H1 (cell line): ENCODE measurements around the gene C15orf39.
"Not testable (repeated sequence)": the region's sequence is repeated elsewhere in the genome, so short reads cannot be mapped to it uniquely, and the experiment has no call there.

Source experiments
- CHD2 ChIP-seq: IDR thresholded peaks from 2 replicates; pipeline ENCODE4 v1.6.1; 2012; ENCODE audit warnings: low read length, improper control_type of control experiment
- GABPA ChIP-seq: IDR thresholded peaks from 2 replicates; pipeline ENCODE4 v1.6.1; 2011; ENCODE audit warnings: mild to moderate bottlenecking, low read length, moderate library complexity, borderline replicate concordance; ENCODE audit not compliant: insufficient read depth
- GTF2F1 ChIP-seq: IDR thresholded peaks from 2 replicates; pipeline ENCODE4 v1.6.1; 2012; ENCODE audit warnings: low read depth, low read length, improper control_type of control experiment, borderline replicate concordance
- POLR2AphosphoS5 ChIP-seq: IDR thresholded peaks from 2 replicates; pipeline ENCODE4 v1.6.1; 2011; ENCODE audit warnings: low read depth, low read length
- TF ChIP-seq, protein P1 (sequence below), 3 experiments: IDR thresholded peaks; 1 replicate in 2 of 3; 2 replicates in 1 of 3; pipeline versions ENCODE4 v1.5.1 to v1.6.1; 2011; ENCODE audit warnings: low read length in 3 of 3, mild to moderate bottlenecking in 3 of 3, inconsistent platforms in 2 of 3, low read depth in 1 of 3, moderate library complexity in 1 of 3; ENCODE audit not compliant: insufficient read depth in 1 of 3; ENCODE audit errors: control extremely low read depth in 1 of 3

GRCh38 chr15:75252285-75252684, 50.6 kb downstream of the C15orf39 start:
- TF ChIP-seq, protein P1, sequence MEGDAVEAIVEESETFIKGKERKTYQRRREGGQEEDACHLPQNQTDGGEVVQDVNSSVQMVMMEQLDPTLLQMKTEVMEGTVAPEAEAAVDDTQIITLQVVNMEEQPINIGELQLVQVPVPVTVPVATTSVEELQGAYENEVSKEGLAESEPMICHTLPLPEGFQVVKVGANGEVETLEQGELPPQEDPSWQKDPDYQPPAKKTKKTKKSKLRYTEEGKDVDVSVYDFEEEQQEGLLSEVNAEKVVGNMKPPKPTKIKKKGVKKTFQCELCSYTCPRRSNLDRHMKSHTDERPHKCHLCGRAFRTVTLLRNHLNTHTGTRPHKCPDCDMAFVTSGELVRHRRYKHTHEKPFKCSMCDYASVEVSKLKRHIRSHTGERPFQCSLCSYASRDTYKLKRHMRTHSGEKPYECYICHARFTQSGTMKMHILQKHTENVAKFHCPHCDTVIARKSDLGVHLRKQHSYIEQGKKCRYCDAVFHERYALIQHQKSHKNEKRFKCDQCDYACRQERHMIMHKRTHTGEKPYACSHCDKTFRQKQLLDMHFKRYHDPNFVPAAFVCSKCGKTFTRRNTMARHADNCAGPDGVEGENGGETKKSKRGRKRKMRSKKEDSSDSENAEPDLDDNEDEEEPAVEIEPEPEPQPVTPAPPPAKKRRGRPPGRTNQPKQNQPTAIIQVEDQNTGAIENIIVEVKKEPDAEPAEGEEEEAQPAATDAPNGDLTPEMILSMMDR (IDR thresholded peaks at IDR 0.05; ENCODE audit: control extremely low read depth in 1 of 3, insufficient read depth in 1 of 3, low read depth in 1 of 3, low read length in 3 of 3) = peak in 2 of 3 experiments; percentile 1 to 25; a peak in 2 of 4 replicates
- TF ChIP-seq POLR2AphosphoS5, CHD2, GTF2F1, GABPA: not testable (repeated sequence)
